Activated T-helper 1 cell treated with anti-CD3 and anti-CD28 coated beads, Interleukin-2, amount 50 U/mL, for 16 hours (primary cell): Measurements from ENCODE around the gene BGN.

Experiments used
- DNase-seq, 2 donors: peaks; one replicate each; pipeline ENCODE4 v3.0.0-alpha.2; 2020; ENCODE audit warnings: low read depth in 1 of 2, low spot score in 1 of 2

The BGN gene

GRCh38 chrX:153459986-153460385 lies 34.8 kb upstream of the BGN start:
- DNase-seq: no peak

GRCh38 chrX:153460826-153461225 lies 34.0 kb upstream of the BGN start:
- DNase-seq: peak in 1 of 2 donors; percentile 9

GRCh38 chrX:153462291-153462690 lies 32.5 kb upstream of the BGN start:
- DNase-seq: no peak

GRCh38 chrX:153463031-153463430 lies 31.7 kb upstream of the BGN start:
- DNase-seq: no peak

GRCh38 chrX:153463556-153463955 lies 31.2 kb upstream of the BGN start:
- no peak for DNase-seq

GRCh38 chrX:153464116-153464515 lies 30.7 kb upstream of the BGN start:
- DNase-seq: no peak

- no peak for DNase-seq
These were observed 28.9 kb upstream of the BGN start for GRCh38 chrX:153465691-153466380.

- DNase-seq: no peak
These were observed 26.7 kb upstream of the BGN start for GRCh38 chrX:153468008-153468580.

- DNase-seq: no peak
These were observed 24.9 kb upstream of the BGN start for GRCh38 chrX:153469811-153470410.

GRCh38 chrX:153470411-153471363 lies 24.1 kb upstream of the BGN start, which contains the start of gene HAUS7:
HAUS7 (minus strand) TSS chrX:153470576; CDS start chrX:153470557, 19 bp downstream.
- peak; percentile 72 to 80 for DNase-seq

- DNase-seq: no peak
These were observed 23.0 kb upstream of the BGN start for GRCh38 chrX:153471663-153472280.

GRCh38 chrX:153473126-153473525 lies 21.7 kb upstream of the BGN start:
- DNase-seq: no peak

- DNase-seq: no peak
These were observed 20.5 kb upstream of the BGN start for GRCh38 chrX:153474266-153474665.

GRCh38 chrX:153474718-153475117 lies 20.1 kb upstream of the BGN start:
- DNase-seq: peak; percentile 9 to 30

- no peak for DNase-seq
These were observed 19.5 kb upstream of the BGN start for GRCh38 chrX:153475271-153475670.

- DNase-seq: no peak
These were observed 19.0 kb upstream of the BGN start for GRCh38 chrX:153475751-153476281.

GRCh38 chrX:153476666-153477363 lies 18.0 kb upstream of the BGN start:
- no peak for DNase-seq

- no peak for DNase-seq
These were observed 17.4 kb upstream of the BGN start for GRCh38 chrX:153477364-153477857.

GRCh38 chrX:153477901-153478300 lies 16.9 kb upstream of the BGN start:
- no peak for DNase-seq

- DNase-seq: no peak
These were observed 16.0 kb upstream of the BGN start for GRCh38 chrX:153478746-153479145.
